Stomach (tissue), 4 donors: ENCODE results near the gene CDH15.

Experiments
- EP300 ChIP-seq: sonication (generic); formaldehyde crosslinking; IDR thresholded peaks from one replicate; pipeline ENCODE4 v1.6.1; 2017; ENCODE audit warnings: antibody characterized with exemption
- POLR2A ChIP-seq, 4 donors: fragments of 450-650 bp; IDR thresholded peaks; one replicate each; pipeline ENCODE4 v1.6.1; 2016; ENCODE audit warnings: antibody characterized with exemption in 4 of 4, control low read depth in 2 of 4, mild to moderate bottlenecking in 1 of 4, moderate library complexity in 1 of 4
- POLR2AphosphoS5 ChIP-seq, 3 donors: sonication (generic); formaldehyde crosslinking; IDR thresholded peaks; one replicate each; pipeline ENCODE4 v1.6.1; 2016; ENCODE audit warnings: antibody characterized with exemption in 3 of 3
- TF ChIP-seq, protein P1 (sequence below), 7 experiments: fragments of 450-650 bp in 4 of 7; fragments of 200-600 bp in 3 of 7; sonication (generic) in 3 of 7; IDR thresholded peaks; one replicate each; pipeline ENCODE4 v1.5.1; 2016 to 2019; ENCODE audit warnings: antibody characterized with exemption in 7 of 7, control low read depth in 2 of 7, mild to moderate bottlenecking in 1 of 7

DNA sequence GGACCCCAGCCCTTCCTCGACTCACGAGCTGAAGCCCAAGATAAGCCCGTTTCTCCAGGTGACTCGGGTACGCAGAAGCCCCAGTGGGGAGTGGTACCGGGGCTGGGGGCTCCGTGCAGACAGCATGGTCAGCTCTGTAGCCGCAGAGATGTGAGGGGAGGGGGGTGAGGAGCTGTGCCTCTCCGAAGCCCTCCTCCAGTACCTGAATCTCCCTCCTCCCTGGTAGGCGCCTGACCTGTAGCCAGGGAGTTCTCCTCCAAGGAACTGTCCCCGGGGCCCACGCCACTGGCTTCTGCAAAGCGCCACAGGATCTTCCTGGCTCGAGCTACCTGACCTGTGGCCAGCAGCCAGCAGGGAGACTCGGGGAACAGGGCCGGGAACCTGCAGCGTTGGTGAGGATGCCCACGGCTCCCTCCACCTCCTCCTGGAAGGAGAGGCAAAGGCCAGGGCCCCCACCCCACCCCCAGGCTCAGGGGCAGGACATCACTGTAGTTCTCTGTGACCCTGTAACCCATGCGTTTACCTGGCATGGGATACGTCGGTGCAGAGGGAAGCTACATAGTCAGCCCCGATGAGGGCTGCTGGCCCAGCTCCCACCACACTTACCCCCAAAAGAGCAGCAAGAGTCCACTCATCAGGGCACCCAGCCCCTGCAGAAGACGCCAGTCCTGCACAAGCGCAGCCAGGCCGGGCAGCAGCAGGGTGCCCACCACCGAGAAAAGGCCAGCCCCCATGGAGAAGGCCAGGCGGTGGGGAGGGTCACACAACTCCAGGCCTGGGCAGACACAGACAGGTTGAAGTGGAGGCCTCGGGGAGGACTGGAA is 27.1 kb downstream of the CDH15 start:
- TF ChIP-seq, protein P1, sequence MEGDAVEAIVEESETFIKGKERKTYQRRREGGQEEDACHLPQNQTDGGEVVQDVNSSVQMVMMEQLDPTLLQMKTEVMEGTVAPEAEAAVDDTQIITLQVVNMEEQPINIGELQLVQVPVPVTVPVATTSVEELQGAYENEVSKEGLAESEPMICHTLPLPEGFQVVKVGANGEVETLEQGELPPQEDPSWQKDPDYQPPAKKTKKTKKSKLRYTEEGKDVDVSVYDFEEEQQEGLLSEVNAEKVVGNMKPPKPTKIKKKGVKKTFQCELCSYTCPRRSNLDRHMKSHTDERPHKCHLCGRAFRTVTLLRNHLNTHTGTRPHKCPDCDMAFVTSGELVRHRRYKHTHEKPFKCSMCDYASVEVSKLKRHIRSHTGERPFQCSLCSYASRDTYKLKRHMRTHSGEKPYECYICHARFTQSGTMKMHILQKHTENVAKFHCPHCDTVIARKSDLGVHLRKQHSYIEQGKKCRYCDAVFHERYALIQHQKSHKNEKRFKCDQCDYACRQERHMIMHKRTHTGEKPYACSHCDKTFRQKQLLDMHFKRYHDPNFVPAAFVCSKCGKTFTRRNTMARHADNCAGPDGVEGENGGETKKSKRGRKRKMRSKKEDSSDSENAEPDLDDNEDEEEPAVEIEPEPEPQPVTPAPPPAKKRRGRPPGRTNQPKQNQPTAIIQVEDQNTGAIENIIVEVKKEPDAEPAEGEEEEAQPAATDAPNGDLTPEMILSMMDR (IDR thresholded peaks at IDR 0.05) = no peak
- no peak for TF ChIP-seq POLR2A (IDR thresholded peaks at IDR 0.05)
- TF ChIP-seq EP300 = no peak
- TF ChIP-seq POLR2AphosphoS5 (IDR thresholded peaks at IDR 0.05) = no peak
